ENCODE data around the gene PRDM2. TPM values are rescaled to one million over a fixed set of nuclear protein-coding genes. Genes with fewer than 3 reads are reported as not detected.
"Not testable (repeated sequence)": the region's sequence is repeated elsewhere in the genome, so short reads cannot be mapped to it uniquely, and the experiment has no call there.

PRDM2 gene
- total RNA-seq, 1 donor from 2014 or later = 88.3 TPM

- no peaks in the 10 kb centered on the region for H3K4me1 Mint-ChIP-seq (ENCODE audit: low read depth, unreplicated experiment)
- no peak for DNase-seq
- H3K9me3 Mint-ChIP-seq (ENCODE audit: unreplicated experiment) = peaks cover 1% of the 10 kb centered on the region
- H3K27ac Mint-ChIP-seq (ENCODE audit: unreplicated experiment) = no peak overlapping the region
- TF ChIP-seq, protein P1, sequence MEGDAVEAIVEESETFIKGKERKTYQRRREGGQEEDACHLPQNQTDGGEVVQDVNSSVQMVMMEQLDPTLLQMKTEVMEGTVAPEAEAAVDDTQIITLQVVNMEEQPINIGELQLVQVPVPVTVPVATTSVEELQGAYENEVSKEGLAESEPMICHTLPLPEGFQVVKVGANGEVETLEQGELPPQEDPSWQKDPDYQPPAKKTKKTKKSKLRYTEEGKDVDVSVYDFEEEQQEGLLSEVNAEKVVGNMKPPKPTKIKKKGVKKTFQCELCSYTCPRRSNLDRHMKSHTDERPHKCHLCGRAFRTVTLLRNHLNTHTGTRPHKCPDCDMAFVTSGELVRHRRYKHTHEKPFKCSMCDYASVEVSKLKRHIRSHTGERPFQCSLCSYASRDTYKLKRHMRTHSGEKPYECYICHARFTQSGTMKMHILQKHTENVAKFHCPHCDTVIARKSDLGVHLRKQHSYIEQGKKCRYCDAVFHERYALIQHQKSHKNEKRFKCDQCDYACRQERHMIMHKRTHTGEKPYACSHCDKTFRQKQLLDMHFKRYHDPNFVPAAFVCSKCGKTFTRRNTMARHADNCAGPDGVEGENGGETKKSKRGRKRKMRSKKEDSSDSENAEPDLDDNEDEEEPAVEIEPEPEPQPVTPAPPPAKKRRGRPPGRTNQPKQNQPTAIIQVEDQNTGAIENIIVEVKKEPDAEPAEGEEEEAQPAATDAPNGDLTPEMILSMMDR (IDR thresholded peaks at IDR 0.05; ENCODE audit: partially characterized antibody, unreplicated experiment) = no peak
- H3K36me3 Mint-ChIP-seq (ENCODE audit: unreplicated experiment) = no peaks in the 10 kb centered on the region
- H3K27me3 Mint-ChIP-seq (ENCODE audit: unreplicated experiment) = no peaks in the 10 kb centered on the region
- no peak overlapping the region for H3K4me3 Mint-ChIP-seq (ENCODE audit: unreplicated experiment)
Observed at GRCh38 chr1:13675151-13675651, 24.8 kb upstream of the PRDM2 start.

DNA sequence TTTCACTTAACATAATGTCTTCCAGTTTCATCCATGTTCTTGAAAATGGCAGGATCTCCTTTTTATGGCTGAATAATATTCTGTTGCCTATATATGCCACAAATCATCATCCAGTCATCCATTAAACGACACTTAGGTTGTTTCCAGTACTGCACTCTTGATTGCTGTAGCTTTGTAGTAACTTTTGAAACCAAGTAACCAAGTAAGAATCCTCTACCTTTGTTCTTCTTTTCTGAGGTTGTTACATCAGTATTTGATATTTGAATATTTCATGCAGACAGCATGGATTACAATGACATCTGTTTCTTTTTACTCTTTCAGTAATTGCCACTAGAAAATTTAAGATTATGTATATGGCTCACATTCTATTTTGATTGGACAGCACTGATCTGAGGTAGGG lies 22.1 kb upstream of the PRDM2 start:
- H3K27ac Mint-ChIP-seq (ENCODE audit: unreplicated experiment) = no peak overlapping the region
- H3K36me3 Mint-ChIP-seq (ENCODE audit: unreplicated experiment) = no peaks in the 10 kb centered on the region
- TF ChIP-seq, protein P1 (IDR thresholded peaks at IDR 0.05; ENCODE audit: partially characterized antibody, unreplicated experiment) = no peak
- H3K27me3 Mint-ChIP-seq (ENCODE audit: unreplicated experiment) = no peaks in the 10 kb centered on the region
- DNase-seq = no peak
- no peaks in the 10 kb centered on the region for H3K4me1 Mint-ChIP-seq (ENCODE audit: low read depth, unreplicated experiment)
- peaks cover 1% of the 10 kb centered on the region for H3K9me3 Mint-ChIP-seq (ENCODE audit: unreplicated experiment)
- H3K4me3 Mint-ChIP-seq (ENCODE audit: unreplicated experiment) = no peak overlapping the region

- no peak for DNase-seq
- Mint-ChIP-seq H3K4me3 (ENCODE audit: unreplicated experiment) (no peak overlapping the region), H3K36me3 (ENCODE audit: unreplicated experiment) (no peaks in the 10 kb centered on the region), H3K27ac (ENCODE audit: unreplicated experiment) (no peak overlapping the region), H3K9me3 (ENCODE audit: unreplicated experiment) (peaks cover 1% of the 10 kb centered on the region), H3K27me3 (ENCODE audit: unreplicated experiment) (no peaks in the 10 kb centered on the region), H3K4me1 (ENCODE audit: low read depth, unreplicated experiment) (no peaks in the 10 kb centered on the region)
- TF ChIP-seq, protein P1 (IDR thresholded peaks at IDR 0.05; ENCODE audit: partially characterized antibody, unreplicated experiment) = no peak
Observed at GRCh38 chr1:13679651-13680050, 20.3 kb upstream of the PRDM2 start.

- H3K27ac Mint-ChIP-seq (ENCODE audit: unreplicated experiment); H3K27me3 Mint-ChIP-seq (ENCODE audit: unreplicated experiment); H3K4me1 Mint-ChIP-seq (ENCODE audit: low read depth, unreplicated experiment); DNase-seq; H3K36me3 Mint-ChIP-seq (ENCODE audit: unreplicated experiment); H3K4me3 Mint-ChIP-seq (ENCODE audit: unreplicated experiment); H3K9me3 Mint-ChIP-seq (ENCODE audit: unreplicated experiment): not testable (repeated sequence)
Observed at GRCh38 chr1:13680609-13681008, 19.4 kb upstream of the PRDM2 start.

GRCh38 chr1:13681921-13682320 lies 18.1 kb upstream of the PRDM2 start:
- no peak overlapping the region for H3K27ac Mint-ChIP-seq (ENCODE audit: unreplicated experiment)
- H3K4me3 Mint-ChIP-seq (ENCODE audit: unreplicated experiment) = no peak overlapping the region
- TF ChIP-seq, protein P1 (IDR thresholded peaks at IDR 0.05; ENCODE audit: partially characterized antibody, unreplicated experiment) = no peak
- H3K9me3 Mint-ChIP-seq (ENCODE audit: unreplicated experiment) = peaks cover 1% of the 10 kb centered on the region
- no peaks in the 10 kb centered on the region for H3K27me3 Mint-ChIP-seq (ENCODE audit: unreplicated experiment)
- no peaks in the 10 kb centered on the region for H3K4me1 Mint-ChIP-seq (ENCODE audit: low read depth, unreplicated experiment)
- DNase-seq = no peak
- no peaks in the 10 kb centered on the region for H3K36me3 Mint-ChIP-seq (ENCODE audit: unreplicated experiment)

All from glutamatergic neuron (in vitro differentiated cells).